ENCODE results near the gene MRPL16. TPM values are rescaled to one million over a fixed set of nuclear protein-coding genes. Genes with fewer than 3 reads are reported as not detected.

MRPL16 gene
- polyA plus RNA-seq, 1 of the 3 experiments (the other 2 are of a cell fraction) = 77.6 TPM

DNA sequence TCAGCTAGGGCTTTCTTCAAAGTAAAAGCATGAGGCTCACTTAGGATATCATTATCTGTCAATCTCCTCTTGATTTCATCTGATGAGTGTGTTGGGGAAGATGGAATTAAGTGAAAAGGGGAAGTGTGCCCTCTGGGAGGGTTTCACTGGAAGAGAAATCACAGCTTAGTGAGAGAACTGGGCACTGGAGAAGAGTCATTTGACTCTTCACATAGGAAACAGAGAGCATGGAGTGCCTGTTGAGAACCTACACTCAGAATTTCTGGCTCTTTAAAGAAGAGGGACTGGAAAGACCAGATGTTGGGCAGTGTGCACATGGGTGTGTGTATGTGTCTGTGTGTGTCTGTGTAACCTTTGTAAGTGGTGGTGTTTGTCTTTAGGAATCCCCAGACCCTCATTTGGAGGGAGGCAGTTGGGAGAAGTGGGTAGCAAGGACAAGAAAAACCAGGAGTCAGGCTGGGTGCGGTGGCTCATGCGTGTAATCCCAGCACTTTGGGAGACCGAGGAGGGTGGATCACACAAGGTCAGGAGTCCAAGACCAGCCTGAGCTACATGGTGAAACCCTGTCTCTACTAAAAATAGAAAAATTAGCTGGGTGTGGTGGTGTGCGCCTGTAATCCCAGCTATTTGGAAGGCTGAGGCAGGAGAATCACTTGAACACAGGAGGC lies 45.4 kb downstream of the MRPL16 start:
- CTCF ChIA-PET = interaction anchor here (0.6 kb wide), 1 partner anchor 1364 kb away, joined by 3 read pairs; no protein-coding TSS in a partner anchor
- Histone ChIP-seq H3K27ac (ENCODE audit: low read depth in 2 of 2, low read length in 1 of 2) (no peak overlapping the region), H3K36me3 (replicated peaks in 1 of 2; ENCODE audit: control insufficient read depth in 1 of 2, insufficient read depth in 2 of 2, low read length in 1 of 2) (peaks cover 7 to 9% of the 10 kb centered on the region in 2 experiments), H3K4me1 (ENCODE audit: control insufficient read depth in 1 of 2, insufficient read depth in 2 of 2, low read depth in 1 of 2, low read length in 1 of 2) (peaks cover 5% of the 10 kb centered on the region in 2 experiments; a peak in 2 of 4 replicates), H3K9me2 (no peaks in the 10 kb centered on the region), H3K79me2 (ENCODE audit: insufficient read depth) (peaks cover 96% of the 10 kb centered on the region), H3K4me2 (no peak overlapping the region), H3K4me3 (ENCODE audit: low read depth in 2 of 2, low read length in 1 of 2) (no peak overlapping the region), H2AFZ (ENCODE audit: low read depth) (no peak overlapping the region), H3K9ac (no peak overlapping the region), H4K20me1 (ENCODE audit: insufficient read depth) (peaks cover 88% of the 10 kb centered on the region), H3K9me3 (no peaks in the 10 kb centered on the region), H3K27me3 (ENCODE audit: insufficient read depth) (no peaks in the 10 kb centered on the region), H3F3A (replicated peaks; ENCODE audit: insufficient read depth) (peaks cover 8% of the 10 kb centered on the region)
- no peak for TF ChIP-seq USF2 (IDR thresholded peaks at IDR 0.05; ENCODE audit: borderline replicate concordance, low read depth, low read length)
- TF ChIP-seq CTCF (IDR thresholded peaks at IDR 0.05) = no peak
- no peak for TF ChIP-seq RFX5 (IDR thresholded peaks at IDR 0.05; ENCODE audit: low read length)
- no peak for TF ChIP-seq CHD2 (IDR thresholded peaks at IDR 0.05; ENCODE audit: low read length, partially characterized antibody)
- TF ChIP-seq USF1 (IDR thresholded peaks at IDR 0.05; ENCODE audit: borderline replicate concordance, low read depth) = no peak
- no peak for TF ChIP-seq SIN3A (IDR thresholded peaks at IDR 0.05; ENCODE audit: borderline replicate concordance, low read depth, low read length)
- TF ChIP-seq TEAD4 (IDR thresholded peaks at IDR 0.05; ENCODE audit: borderline replicate concordance, insufficient read depth) = no peak
- 88% methylated on average over 4 of the region's 4 CpGs for WGBS (ENCODE audit: low lambda C conversion rate)
- no peak for DNase-seq
- POLR2A ChIA-PET = no interaction called here

DNA sequence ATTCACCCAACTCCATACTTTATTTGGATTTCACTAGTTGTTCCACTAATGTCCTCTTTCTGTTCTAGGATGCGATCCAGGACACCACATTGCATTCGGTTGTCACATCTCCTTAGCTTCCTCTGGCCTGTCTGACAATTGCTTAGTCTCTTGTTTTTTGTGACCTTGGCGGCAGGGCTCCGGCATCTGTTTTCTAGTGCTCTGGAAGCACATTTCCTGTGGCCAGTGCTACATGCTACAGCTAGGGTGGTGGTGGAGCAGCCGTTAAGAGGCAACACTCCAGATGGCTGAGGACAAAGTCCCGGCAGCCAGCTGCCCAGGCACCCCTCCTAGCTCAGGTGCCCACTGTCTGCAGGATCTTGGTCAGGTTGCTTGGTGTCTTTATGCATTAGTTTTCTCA lies 48.6 kb downstream of the MRPL16 start:
- Histone ChIP-seq H4K20me1 (ENCODE audit: insufficient read depth) (peaks cover 87% of the 10 kb centered on the region), H2AFZ (ENCODE audit: low read depth) (no peak overlapping the region), H3K4me2 (no peak overlapping the region), H3K27ac (ENCODE audit: low read depth in 2 of 2, low read length in 1 of 2) (no peak overlapping the region; a peak in 1 of 4 replicates), H3K4me1 (ENCODE audit: control insufficient read depth in 1 of 2, insufficient read depth in 2 of 2, low read depth in 1 of 2, low read length in 1 of 2) (peaks cover 5% of the 10 kb centered on the region in 2 experiments; a peak in 3 of 4 replicates), H3K9me2 (no peaks in the 10 kb centered on the region), H3K79me2 (ENCODE audit: insufficient read depth) (peaks cover 98% of the 10 kb centered on the region), H3K27me3 (ENCODE audit: insufficient read depth) (no peaks in the 10 kb centered on the region), H3K9me3 (no peaks in the 10 kb centered on the region), H3K4me3 (ENCODE audit: low read depth in 2 of 2, low read length in 1 of 2) (no peak overlapping the region), H3F3A (replicated peaks; ENCODE audit: insufficient read depth) (peaks cover 8% of the 10 kb centered on the region), H3K9ac (no peak overlapping the region), H3K36me3 (replicated peaks in 1 of 2; ENCODE audit: control insufficient read depth in 1 of 2, insufficient read depth in 2 of 2, low read length in 1 of 2) (peaks cover 7 to 16% of the 10 kb centered on the region in 2 experiments)
- no peak for TF ChIP-seq JUND (IDR thresholded peaks at IDR 0.05)
- TF ChIP-seq FOSL2 (IDR thresholded peaks at IDR 0.05; ENCODE audit: borderline replicate concordance, low read depth) = no peak
- TF ChIP-seq, protein P1, sequence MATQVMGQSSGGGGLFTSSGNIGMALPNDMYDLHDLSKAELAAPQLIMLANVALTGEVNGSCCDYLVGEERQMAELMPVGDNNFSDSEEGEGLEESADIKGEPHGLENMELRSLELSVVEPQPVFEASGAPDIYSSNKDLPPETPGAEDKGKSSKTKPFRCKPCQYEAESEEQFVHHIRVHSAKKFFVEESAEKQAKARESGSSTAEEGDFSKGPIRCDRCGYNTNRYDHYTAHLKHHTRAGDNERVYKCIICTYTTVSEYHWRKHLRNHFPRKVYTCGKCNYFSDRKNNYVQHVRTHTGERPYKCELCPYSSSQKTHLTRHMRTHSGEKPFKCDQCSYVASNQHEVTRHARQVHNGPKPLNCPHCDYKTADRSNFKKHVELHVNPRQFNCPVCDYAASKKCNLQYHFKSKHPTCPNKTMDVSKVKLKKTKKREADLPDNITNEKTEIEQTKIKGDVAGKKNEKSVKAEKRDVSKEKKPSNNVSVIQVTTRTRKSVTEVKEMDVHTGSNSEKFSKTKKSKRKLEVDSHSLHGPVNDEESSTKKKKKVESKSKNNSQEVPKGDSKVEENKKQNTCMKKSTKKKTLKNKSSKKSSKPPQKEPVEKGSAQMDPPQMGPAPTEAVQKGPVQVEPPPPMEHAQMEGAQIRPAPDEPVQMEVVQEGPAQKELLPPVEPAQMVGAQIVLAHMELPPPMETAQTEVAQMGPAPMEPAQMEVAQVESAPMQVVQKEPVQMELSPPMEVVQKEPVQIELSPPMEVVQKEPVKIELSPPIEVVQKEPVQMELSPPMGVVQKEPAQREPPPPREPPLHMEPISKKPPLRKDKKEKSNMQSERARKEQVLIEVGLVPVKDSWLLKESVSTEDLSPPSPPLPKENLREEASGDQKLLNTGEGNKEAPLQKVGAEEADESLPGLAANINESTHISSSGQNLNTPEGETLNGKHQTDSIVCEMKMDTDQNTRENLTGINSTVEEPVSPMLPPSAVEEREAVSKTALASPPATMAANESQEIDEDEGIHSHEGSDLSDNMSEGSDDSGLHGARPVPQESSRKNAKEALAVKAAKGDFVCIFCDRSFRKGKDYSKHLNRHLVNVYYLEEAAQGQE (IDR thresholded peaks at IDR 0.05; ENCODE audit: low read depth, low read length) = no peak
- no peak for TF ChIP-seq PBX3 (IDR thresholded peaks at IDR 0.05)
- TF ChIP-seq NRF1 (IDR thresholded peaks at IDR 0.05; ENCODE audit: low read depth, low read length) = no peak
- TF ChIP-seq POLR2AphosphoS5 (IDR thresholded peaks at IDR 0.05; ENCODE audit: low read depth, low read length) = no peak
- TF ChIP-seq MXI1 (IDR thresholded peaks at IDR 0.05; ENCODE audit: low read depth, low read length) = no peak
- TF ChIP-seq RXRA (IDR thresholded peaks at IDR 0.05; ENCODE audit: borderline replicate concordance, low read depth) = no peak
- ChIA-PET CTCF (no interaction called here), POLR2A (no interaction called here)
- DNase-seq = no peak
- WGBS (ENCODE audit: low lambda C conversion rate) = 88% methylated on average over 6 of the region's 6 CpGs
